Endothelial cell of umbilical vein (primary cell): ENCODE measurements around the gene COLGALT1. TPM values are rescaled to one million over a fixed set of nuclear protein-coding genes. Genes with fewer than 3 reads are reported as not detected.

ENCODE experiments used
- BruUV-seq: library from RNA; stranded (reverse); fragments of 400-500 nt; replicated peaks from 2 replicates; lab custom pipeline; 2021; lab: Mats Ljungman, UMichigan
- CTCF ChIA-PET: fragments of 300-600, 350-600 bp; sonication (Branson Sonifier 250); formaldehyde crosslinking; loops from one replicate; lab custom pipeline; 2021; ENCODE audit warnings: antibody characterized with exemption, inconsistent platforms; lab: Charles Lee
- POLR2A ChIA-PET: fragments of 300-600, 350-600 bp; sonication (Branson Sonifier 250); formaldehyde crosslinking; loops from one replicate; lab custom pipeline; 2021; ENCODE audit warnings: antibody characterized with exemption, inconsistent platforms; lab: Charles Lee
- DNase-seq: peaks from one replicate; pipeline ENCODE4 v3.0.0-alpha.2; 2011; ENCODE audit warnings: low read depth, low spot score
- FAIRE-seq: peaks from 2 replicates; lab custom pipeline; 2011; peaks lifted over from hg19 to GRCh38; lab: Jason Lieb, UNC
- H2AFZ ChIP-seq: 2 replicates; pipeline ENCODE4 v1.6.0; 2012; ENCODE audit warnings: low read depth, low read length, control low read depth, inconsistent platforms
- H3K27ac ChIP-seq: 2 replicates; pipeline ENCODE4 v1.5.1; 2011; ENCODE audit warnings: low read depth, mild to moderate bottlenecking, control low read depth, low read length, moderate library complexity; ENCODE audit not compliant: insufficient read depth
- H3K27me3 ChIP-seq, 2 experiments: 2 replicates each; pipeline versions ENCODE4 v1.6.0 to v1.6.1; 2011; ENCODE audit warnings: low read length in 2 of 2, mixed read lengths in 1 of 2; ENCODE audit not compliant: control insufficient read depth in 2 of 2, insufficient read depth in 2 of 2
- H3K36me3 ChIP-seq, 2 experiments: 2 replicates in 1 of 2; 3 replicates in 1 of 2; pipeline ENCODE4 v1.5.1; 2011; ENCODE audit warnings: low read length in 2 of 2, mild to moderate bottlenecking in 1 of 2, moderate library complexity in 1 of 2; ENCODE audit not compliant: control insufficient read depth in 2 of 2, insufficient read depth in 2 of 2; ENCODE audit errors: extremely low read depth in 1 of 2
- H3K4me1 ChIP-seq: 3 replicates; pipeline ENCODE4 v1.5.1; 2011; ENCODE audit warnings: mild to moderate bottlenecking, low read length; ENCODE audit not compliant: control insufficient read depth, insufficient read depth; ENCODE audit errors: extremely low read depth
- H3K4me2 ChIP-seq: 2 replicates; pipeline ENCODE4 v1.6.1; 2011; ENCODE audit warnings: low read length, control low read depth, mixed read lengths; ENCODE audit not compliant: insufficient read depth
- H3K4me3 ChIP-seq, 3 experiments: fragments of 200-600 bp in 1 of 3; sonication (generic), shearing (Covaris generic) in 1 of 3; replicated peaks in 1 of 3; 2 replicates each; pipeline ENCODE4 v1.5.1; 2011 to 2016; ENCODE audit warnings: control low read depth in 3 of 3, low read length in 3 of 3, mild to moderate bottlenecking in 2 of 3, inconsistent platforms in 1 of 3, low read depth in 1 of 3, moderate library complexity in 1 of 3; ENCODE audit not compliant: insufficient read depth in 1 of 3
- H3K79me2 ChIP-seq: 2 replicates; pipeline ENCODE4 v1.6.0; 2012; ENCODE audit warnings: low read length, inconsistent platforms; ENCODE audit not compliant: control insufficient read depth, insufficient read depth
- H3K9ac ChIP-seq: replicated peaks from 2 replicates; pipeline ENCODE3; 2011; ENCODE audit warnings: low read length, control low read depth; ENCODE audit not compliant: insufficient read depth; ENCODE audit errors: extremely low read depth
- H3K9me1 ChIP-seq: replicated peaks from 3 replicates; pipeline ENCODE4 v1.6.0; 2011; ENCODE audit warnings: mild to moderate bottlenecking, low read length; ENCODE audit not compliant: control insufficient read depth, insufficient read depth; ENCODE audit errors: extremely low read depth
- H3K9me3 ChIP-seq: replicated peaks from 2 replicates; pipeline ENCODE4 v1.5.1; 2012; ENCODE audit warnings: low read length, inconsistent platforms; ENCODE audit not compliant: control insufficient read depth, insufficient read depth
- H4K20me1 ChIP-seq: replicated peaks from 2 replicates; pipeline ENCODE3; 2011; ENCODE audit warnings: mild to moderate bottlenecking, low read length; ENCODE audit not compliant: control insufficient read depth, insufficient read depth; ENCODE audit errors: extremely low read depth
- CTCF ChIP-seq, 2 donors: IDR thresholded peaks; 1 replicate in 1 of 2; 2 replicates in 1 of 2; pipeline ENCODE4 v1.5.1; 2011; ENCODE audit warnings: low read length in 2 of 2, mild to moderate bottlenecking in 2 of 2, moderate library complexity in 2 of 2, control low read depth in 1 of 2, inconsistent platforms in 1 of 2, low read depth in 1 of 2; ENCODE audit not compliant: insufficient read depth in 1 of 2; ENCODE audit errors: extremely low read depth in 1 of 2
- EZH2 ChIP-seq: IDR thresholded peaks from 2 replicates; pipeline ENCODE4 v1.6.1; 2012; ENCODE audit warnings: borderline replicate concordance, low read depth, mild to moderate bottlenecking, moderate library complexity, low read length, inconsistent platforms; ENCODE audit not compliant: severe bottlenecking
- FOS ChIP-seq: IDR thresholded peaks from 2 replicates; pipeline ENCODE4 v1.6.1; 2011; ENCODE audit warnings: mild to moderate bottlenecking, low read length, moderate library complexity, borderline replicate concordance; ENCODE audit not compliant: insufficient read depth
- GATA2 ChIP-seq: IDR thresholded peaks from 2 replicates; pipeline ENCODE4 v1.7.0; 2011; ENCODE audit warnings: low read depth, mild to moderate bottlenecking, moderate library complexity, mixed read lengths, low read length; ENCODE audit not compliant: insufficient read length, insufficient read depth
- JUN ChIP-seq: IDR thresholded peaks from 2 replicates; pipeline ENCODE4 v1.6.1; 2011; ENCODE audit warnings: borderline replicate concordance, low read depth; ENCODE audit not compliant: insufficient read length, insufficient read depth
- MAX ChIP-seq: IDR thresholded peaks from 2 replicates; pipeline ENCODE4 v1.6.1; 2011; ENCODE audit not compliant: insufficient read depth, insufficient read length
- MYC ChIP-seq: IDR thresholded peaks from one replicate; pipeline ENCODE4 v1.6.1; 2011; ENCODE audit warnings: mild to moderate bottlenecking, low read depth, low read length
- POLR2A ChIP-seq: IDR thresholded peaks from 2 replicates; pipeline ENCODE4 v1.6.1; 2012; ENCODE audit warnings: low read depth, mild to moderate bottlenecking, control low read depth, low read length
- POLR2AphosphoS5 ChIP-seq: IDR thresholded peaks from 2 replicates; pipeline ENCODE4 v1.6.1; 2012; ENCODE audit warnings: low read depth, mild to moderate bottlenecking, control low read depth, low read length, moderate library complexity; ENCODE audit not compliant: insufficient read depth
- dilution Hi-C: fragments of 300-500 bp; cut with MboI; formaldehyde crosslinking; loops from one replicate; pipeline ENCODE4 v1.15.0; 2019; ENCODE audit warnings: low sequenced_read_pairs; ENCODE audit not compliant: extremely low pct_ligation_motif_present
- intact Hi-C: fragments of 100-400 bp; cut with micrococcal nuclease; formaldehyde crosslinking; loops from one replicate; pipeline ENCODE4 v1.10.0; 2022
- polyA plus RNA-seq, 4 experiments: library from polyadenylated mRNA; depleted of rRNA in 3 of 4; stranded (reverse) in 3 of 4; unstranded in 1 of 4; fragments of >200 nt; gene quantifications; 2 replicates each; pipeline versions ENCODE4 v1.2.1 to v1.2.3, GENCODE V29; 2011 to 2012; ENCODE audit warnings: missing spikeins in 1 of 4
- total RNA-seq: library from RNA; stranded (reverse); gene quantifications from 2 replicates; pipeline ENCODE4 v1.2.3, GENCODE V29; 2021

The COLGALT1 gene
- total and polyA plus RNA-seq, 2 donors (not counting 3 experiments of a cell fraction or from before 2014, with no cell fraction given) = 263 to 355 TPM

- POLR2A ChIA-PET = no interaction called here
- Histone ChIP-seq H3K4me1 (peaks cover 26% of the 10 kb centered on the region), H2AFZ (no peak overlapping the region), H4K20me1 (no peaks in the 10 kb centered on the region), H3K36me3 (peaks cover 6 to 33% of the 10 kb centered on the region in 2 experiments), H3K27ac (peak overlapping the region; percentile 60), H3K9me3 (no peaks in the 10 kb centered on the region), H3K79me2 (peaks cover 26% of the 10 kb centered on the region), H3K9ac (no peak overlapping the region), H3K4me3 (no peak overlapping the region), H3K9me1 (no peaks in the 10 kb centered on the region), H3K27me3 (no peaks in the 10 kb centered on the region), H3K4me2 (no peak overlapping the region)
- FAIRE-seq = peak; percentile 18
- no peak for TF ChIP-seq EZH2
- TF ChIP-seq FOS = no peak
- no peak for TF ChIP-seq POLR2AphosphoS5
- no peak for TF ChIP-seq GATA2
- no peak for TF ChIP-seq POLR2A
- TF ChIP-seq MYC = no peak
- peak; percentile 10 for DNase-seq
- dilution Hi-C loops (no loop called here), intact Hi-C loops (loop anchor here (2.0 kb wide), 1 partner anchor 49 kb away; the partner anchor contains the start of gene PGLS)
- CTCF ChIA-PET = interaction anchor here (1.0 to 2.4 kb wide), 6 partner anchors 12 to 206 kb away, joined by 4 to 19 read pairs (median 6); no protein-coding TSS in a partner anchor
- no TSS peak for BruUV-seq
Measured at GRCh38 chr19:17560205-17560595, 4.8 kb downstream of the COLGALT1 start.

GRCh38 chr19:17562097-17562496 is 6.6 kb downstream of the COLGALT1 start:
- BruUV-seq = no TSS peak
- H3K9ac ChIP-seq = no peak overlapping the region
- H3K4me1 ChIP-seq = peaks cover 17% of the 10 kb centered on the region
- H3K4me3 ChIP-seq = no peak overlapping the region
- H3K79me2 ChIP-seq = peaks cover 11% of the 10 kb centered on the region
- POLR2A ChIA-PET = no interaction called here
- peaks cover 6 to 41% of the 10 kb centered on the region in 2 experiments for H3K36me3 ChIP-seq
- H3K9me3 ChIP-seq = no peaks in the 10 kb centered on the region
- H3K9me1 ChIP-seq = no peaks in the 10 kb centered on the region
- no peak overlapping the region for H3K4me2 ChIP-seq
- H3K27me3 ChIP-seq = no peaks in the 10 kb centered on the region
- H4K20me1 ChIP-seq = no peaks in the 10 kb centered on the region
- DNase-seq (no peak), FAIRE-seq (peak; percentile 40)
- H3K27ac ChIP-seq = peak overlapping the region; percentile 43
- TF ChIP-seq JUN (no peak), MAX (no peak), GATA2 (no peak), MYC (no peak), EZH2 (no peak), POLR2AphosphoS5 (no peak), FOS (no peak), CTCF (IDR thresholded peaks at IDR 0.05; ENCODE audit: extremely low read depth in 1 of 2, insufficient read depth in 1 of 2, low read depth in 1 of 2, low read length in 2 of 2) (no peak), POLR2A (no peak)
- intact Hi-C loops (no loop called here), dilution Hi-C loops (no loop called here)
- H2AFZ ChIP-seq = no peak overlapping the region
- CTCF ChIA-PET = interaction anchor here (0.8 to 2.2 kb wide), 2 partner anchors 9 to 12 kb away, joined by 3 to 15 read pairs; no protein-coding TSS in a partner anchor
